ENCODE results near the gene MARK3.
A peak's percentile ranks its signal among the peaks of the same experiment; 100 is the strongest.

MARK3 gene

DNA sequence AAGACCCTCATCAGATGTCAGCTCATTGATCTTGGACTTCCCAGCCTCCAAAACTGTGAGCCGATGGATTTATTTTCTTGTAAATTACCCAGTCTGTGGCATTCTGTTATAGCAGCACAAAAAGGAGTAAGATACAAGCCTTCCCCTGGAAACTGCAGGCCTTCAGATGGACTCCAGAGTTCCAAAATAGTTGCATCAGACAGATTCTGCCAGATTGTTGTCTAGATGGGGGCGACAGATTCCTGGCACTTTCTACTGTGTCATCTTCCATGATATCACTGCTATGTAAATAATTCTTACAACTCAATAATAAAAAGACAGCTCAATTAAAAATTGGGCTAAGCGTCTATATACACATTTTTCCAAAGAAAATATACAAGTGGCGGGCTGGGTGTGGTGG is 17.2 kb upstream of the MARK3 start:
- no peak for DNase-seq

DNA sequence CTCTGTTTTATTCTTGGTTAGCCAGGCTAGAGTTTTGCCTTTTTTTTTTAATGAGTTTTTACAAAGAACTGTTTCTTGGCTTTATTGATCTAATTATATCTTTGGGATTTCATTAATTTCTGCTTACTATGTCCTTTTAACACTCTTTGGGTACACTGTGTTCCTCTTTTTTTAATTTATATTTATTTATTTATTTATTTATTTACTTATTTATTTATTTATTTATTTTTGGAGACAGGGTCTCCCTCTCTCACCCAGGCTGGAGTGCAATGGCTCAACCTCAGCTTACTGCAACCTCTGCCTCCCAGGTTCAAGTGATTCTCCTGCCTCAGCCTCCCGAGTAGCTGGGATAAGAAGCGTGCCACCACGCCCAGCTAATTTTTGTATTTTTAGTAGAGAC is 15.1 kb upstream of the MARK3 start:
- no peak for DNase-seq

DNA sequence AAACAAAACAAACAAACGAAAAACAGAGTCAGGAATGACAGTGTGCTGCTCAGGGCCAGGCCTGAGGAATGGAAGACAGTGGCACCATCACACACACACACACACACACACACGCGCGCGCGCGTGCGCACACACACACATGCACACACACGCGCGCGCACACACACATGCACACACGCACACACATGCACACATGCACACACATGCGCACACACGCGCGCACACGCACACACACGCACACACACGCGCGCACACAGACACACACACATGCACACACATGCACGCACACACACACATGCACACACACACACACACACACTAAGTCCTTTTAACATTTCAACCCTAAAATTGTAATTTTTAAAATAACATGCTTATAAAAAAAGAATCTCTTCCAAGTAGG is 13.2 kb upstream of the MARK3 start:
- DNase-seq = no peak

DNA sequence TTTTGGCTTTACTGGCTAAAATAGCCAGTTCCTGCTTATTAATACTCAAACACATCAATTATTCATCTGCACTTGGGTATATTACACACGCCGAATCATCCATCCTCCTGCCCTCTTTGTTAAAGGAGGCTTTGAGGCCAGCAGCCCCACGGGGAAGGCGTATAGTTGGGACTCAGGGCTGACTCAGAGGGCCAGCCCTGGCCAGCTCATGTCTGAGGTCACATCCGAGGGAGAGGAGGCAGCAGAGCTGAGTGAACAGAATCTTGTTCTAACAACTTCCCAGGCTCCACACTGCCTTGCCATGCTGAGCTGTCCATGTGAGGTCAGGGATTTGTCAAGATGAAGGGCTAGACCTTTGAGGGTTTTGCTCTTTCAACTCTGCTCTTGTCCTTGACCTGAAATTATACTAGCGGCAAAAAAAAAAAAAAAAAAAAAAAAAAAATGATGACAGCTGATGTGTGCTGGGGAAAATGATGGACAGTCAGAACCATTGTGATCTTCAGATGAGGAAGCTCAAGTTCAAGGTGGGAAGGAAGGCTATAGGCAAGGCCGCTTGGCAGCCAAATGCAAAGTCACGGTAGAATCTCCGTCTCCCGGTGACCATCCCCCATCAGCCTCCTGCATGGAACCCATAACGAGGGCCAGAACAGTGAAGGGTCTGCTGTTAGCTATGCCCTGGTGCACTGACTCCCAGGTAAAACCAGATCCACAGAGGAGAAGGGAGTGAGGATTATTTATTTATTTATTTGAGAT is 12.5 kb upstream of the MARK3 start:
- peak; percentile 86 to 87 for DNase-seq

DNA sequence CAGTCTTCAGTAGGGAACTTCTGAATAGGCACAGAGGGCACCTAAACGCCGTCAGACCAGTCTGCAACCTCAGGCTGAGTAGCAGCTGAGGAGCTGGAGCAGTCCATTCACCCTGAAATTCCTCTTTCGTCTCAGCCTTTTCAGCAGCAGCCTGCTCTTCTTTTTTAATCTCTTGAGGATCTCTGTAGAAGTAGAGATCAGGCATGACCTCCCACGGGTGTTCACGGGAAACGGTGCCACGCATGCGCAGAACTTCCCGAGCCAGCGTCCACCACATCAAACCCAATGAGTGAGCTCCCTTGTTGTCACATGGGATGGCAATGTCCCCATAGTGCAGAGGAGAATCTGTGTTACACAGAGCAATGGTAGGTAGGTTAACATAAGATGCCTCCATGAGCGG is 11.1 kb upstream of the MARK3 start:
- DNase-seq = no peak

DNA sequence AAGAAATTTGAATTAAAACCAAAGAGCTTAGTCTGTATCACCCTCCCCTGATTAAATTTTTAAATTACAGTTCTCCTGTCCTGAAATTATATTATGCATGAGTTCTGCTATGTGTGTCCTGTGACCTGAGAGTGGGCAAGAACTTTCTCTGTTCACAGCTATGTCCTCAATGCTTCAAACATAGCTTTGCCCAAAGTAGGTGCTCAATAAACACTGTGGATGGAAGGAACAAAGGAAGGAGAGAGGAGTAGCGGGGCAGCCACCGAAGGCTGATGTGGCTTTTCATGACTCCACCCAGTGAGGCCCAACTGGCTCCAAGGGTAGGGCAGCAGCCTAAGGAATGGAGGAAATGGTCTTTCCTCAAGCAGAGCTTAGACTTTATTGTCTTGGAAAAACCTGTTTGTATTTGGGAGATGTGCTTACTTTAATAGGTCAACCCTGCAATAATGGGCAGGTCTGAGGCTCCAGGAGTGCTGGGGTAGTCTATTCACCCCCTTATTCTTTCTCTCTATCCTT is 7.6 kb upstream of the MARK3 start:
- DNase-seq = no peak

DNA sequence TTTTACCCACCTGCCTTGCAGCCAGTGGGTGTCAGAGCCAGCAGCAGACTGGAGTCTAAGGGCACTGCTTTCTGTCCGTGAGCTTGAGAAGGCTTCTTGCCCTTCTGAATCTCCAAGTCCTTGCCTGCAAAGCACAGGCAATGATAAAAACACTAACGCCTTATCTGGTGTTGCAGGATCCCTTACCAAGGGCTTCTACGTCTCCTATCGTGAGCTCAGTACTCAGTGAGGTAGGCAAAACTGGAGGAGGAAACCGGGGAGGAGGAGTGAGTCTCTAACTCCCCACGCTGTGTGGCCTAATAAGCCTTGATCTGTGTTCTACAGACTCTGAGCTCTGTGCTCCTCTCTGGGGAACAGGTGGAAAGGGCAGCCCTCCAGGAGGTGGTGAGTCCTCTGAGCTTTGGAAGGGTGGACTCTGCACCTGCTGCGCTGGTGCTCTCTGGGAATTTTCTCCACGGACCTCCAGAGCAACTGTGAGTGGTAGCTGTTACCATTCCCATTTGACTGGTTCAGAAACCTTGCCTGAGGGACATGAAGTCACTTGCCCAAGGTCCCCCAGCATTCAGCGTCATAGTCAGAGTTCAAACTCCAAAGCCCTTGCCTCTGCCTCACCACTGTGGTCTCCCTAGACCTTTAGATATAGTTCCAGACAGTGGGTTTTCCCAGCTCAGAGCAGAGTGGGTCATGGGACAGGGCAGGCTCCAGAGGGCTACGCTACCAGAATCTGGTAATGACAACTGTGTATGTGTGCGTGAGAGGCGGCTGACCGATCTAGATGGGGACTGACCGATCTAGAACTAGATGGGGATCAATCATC is 7.0 kb upstream of the MARK3 start:
- DNase-seq = no peak

DNA sequence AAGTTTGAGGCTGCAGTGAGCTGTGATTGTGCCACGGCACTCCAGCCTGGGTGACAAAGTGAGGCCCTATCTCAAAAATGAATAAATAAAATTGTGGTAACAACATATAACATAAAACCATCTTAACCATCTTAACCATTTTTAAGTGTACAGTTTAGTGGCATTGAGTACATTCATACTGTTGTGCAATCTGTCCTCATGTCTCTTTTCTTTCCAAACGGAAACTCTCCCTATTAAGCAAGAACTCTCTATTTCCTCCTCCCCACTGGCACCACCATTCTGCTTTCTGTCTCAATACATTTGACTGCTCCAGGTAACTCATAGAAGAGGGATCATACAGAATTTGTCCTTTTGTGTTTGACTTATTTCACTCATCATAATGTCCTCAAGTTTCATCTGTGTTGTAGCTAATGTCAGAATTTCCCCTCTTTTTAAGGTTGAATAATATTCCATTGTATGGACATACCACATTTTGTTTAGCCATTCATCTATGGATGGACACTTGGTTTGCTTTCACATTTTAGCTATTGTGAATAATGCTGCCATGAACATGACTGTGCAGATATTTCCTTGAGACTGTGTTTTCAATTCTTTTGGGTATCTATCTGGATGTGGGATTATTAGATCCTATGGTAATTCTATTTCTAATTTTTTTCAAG is 4.4 kb upstream of the MARK3 start:
- no peak for DNase-seq

DNA sequence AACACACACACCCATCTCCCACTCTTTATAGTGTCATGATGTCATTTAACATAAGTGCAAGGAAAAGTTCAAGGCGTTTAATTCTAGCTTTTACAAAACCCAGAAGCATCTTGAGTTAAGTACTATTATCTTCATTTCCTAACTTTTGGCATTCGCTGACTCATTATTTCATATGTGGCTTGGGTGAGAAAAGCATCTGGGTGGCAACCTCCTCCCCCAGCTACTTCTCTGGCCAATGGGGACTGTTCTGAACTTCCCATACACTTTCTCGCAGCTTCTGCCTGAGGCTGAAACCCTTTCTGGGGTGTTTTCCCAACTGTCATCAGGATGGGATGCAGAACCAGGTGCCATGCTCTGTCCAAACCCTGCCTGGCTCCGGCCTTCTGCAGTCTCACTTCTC is 2.8 kb upstream of the MARK3 start:
- DNase-seq = peak in 1 of 2 experiments; percentile 23

DNA sequence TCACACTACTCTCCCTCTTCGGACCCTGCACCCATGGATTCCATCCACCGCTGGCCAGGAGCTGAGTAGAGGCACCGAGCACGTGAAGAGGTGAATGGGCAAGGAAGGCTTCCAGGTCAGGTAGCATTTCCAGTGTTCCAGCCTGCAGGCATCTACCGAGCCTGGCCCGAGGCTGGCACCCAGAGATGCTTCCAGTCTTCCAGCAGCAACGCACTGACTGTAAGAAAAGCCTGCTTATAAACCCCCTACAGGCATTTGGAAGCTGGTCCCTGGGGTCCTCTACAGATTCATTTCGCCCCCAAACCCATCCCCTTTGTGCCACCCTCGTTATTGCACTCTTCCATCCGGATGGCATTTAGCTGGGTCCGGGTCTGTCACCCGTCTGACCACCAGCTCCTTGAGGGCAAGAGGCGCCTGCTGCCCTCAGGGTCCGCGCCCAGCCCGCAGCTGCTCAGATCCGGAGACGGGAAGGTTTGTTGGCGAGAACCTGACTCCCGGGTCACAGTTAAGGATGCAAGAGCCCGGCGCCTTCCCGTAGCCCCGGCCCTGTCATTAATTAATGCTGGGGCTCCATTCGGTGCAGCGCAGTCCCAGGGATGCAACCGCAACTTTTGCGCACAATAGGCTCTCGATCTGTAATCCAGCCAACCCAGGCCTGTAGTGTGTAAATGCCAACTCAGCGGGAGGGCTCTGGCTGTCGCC is 614 bp upstream of the MARK3 start:
- no peak for DNase-seq

DNA sequence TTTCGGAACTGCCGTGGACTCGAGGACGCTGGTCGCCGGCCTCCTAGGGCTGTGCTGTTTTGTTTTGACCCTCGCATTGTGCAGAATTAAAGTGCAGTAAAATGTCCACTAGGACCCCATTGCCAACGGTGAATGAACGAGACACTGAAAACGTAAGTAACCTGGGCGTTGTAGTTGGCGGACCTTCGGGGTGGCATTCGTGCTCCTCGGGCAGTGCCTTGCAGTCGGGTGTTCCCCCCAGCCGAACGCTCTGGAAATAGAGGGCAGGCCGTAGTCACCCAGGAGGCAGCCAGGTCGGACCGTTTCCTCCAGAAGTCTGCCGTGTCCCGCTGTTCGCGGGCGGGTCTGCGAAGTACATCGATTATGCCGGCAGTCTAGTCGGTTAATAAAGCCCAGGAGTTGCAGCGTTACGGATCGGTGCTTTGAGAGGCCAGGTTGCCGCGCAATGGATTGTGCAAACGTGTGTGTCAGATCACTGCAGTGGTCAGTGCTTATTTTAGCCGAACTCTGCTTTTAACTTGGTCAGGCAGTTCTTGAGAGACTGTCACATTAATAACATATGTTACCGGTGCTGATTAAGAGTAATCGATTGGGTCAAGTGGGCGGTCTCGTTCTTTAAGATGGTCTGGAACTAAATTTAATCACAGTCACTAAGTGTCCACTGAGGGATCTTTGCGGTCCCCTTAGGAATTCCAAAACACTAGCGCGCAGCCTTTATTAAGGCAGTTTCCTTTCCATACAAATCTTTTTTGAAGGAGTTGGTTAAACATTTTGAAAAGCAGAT is 906 bp downstream of the MARK3 start:
- peak in 1 of 2 experiments; percentile 39 for DNase-seq

DNA sequence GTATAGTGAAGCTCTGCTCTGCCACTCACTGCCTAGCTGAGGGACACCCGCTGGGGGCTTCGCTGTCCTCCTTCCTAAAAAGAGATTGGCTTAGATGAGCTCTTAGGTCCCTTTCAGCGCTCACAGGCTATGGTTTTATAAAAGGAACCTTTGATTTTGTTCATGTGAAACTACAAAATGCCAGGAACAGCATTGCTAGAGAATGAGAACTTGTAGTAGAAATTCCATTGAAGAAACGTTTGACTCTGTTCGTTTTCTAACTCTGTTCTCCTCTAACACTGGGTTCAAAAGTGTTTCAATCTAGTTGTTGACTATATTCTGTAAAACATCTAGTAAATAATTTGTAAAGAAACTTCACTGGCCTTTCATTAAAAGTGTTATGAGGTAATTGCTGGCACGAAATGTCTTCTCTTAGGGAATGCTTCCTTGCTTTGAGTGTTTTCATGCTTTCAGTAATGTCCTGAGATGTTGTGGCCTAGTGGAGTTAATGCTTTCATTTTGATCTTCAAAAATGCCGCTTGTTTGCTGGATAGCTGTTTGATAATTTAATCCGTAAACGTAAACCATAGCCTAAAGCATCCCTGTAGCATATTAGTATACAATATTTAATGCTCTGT is 1.6 kb downstream of the MARK3 start:
- no peak for DNase-seq

DNA sequence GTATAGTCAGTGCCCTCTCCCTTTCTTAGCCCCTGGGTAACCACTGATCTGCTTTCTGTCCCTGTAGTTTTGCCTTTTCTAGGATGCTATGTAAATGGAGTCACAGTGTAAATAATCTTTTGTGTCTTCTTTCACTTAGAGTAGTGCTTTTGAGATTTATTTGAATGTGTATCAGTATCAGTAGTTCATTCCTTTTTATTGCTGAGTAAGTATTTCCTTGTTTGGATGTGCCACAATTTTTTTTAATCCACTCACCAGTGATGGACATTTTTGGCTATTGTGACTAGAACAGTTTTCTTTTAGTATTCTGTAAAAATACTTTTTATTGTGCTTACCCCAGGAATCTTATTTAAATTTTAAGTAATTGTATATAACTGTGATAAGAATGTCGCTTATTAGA is 3.4 kb downstream of the MARK3 start:
- no peak for DNase-seq

DNA sequence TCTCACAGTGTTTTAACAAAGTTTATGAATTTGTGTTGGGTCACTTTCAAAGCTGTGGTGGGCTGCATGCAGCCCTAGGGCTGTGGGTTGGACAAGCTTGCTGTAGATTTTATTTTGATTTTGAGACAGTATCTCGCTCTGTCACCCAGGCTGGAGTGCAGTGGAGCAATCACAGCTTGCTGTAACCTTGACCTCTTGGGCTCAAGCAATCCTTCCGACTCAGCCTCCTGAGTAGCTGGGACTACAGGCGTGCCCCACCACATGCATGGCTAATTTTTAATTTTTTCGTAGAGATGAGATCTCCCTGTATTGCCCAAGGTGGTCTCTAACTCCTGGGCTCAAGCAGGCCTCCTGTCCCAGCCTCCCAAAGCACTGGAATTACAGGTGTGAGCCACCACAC is 5.4 kb downstream of the MARK3 start:
- DNase-seq = no peak

DNA sequence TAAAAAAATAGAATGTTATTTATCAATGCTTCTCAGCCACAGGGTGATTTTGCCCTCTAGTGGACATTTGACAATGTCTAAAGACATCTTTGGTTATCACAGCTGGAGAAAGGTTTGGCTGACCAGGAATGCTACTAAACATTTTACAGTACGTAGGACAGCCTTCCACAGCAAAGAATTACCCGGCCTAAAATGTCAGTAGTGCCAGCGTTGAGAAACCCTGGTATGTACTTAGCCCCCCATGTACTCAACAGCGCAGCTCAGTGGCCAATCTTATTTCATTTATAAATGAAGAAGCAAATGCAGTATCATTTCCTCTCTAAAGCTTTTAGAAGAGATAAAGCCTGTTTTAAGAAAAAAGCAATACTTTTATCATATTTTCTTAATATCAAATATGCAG is 5.8 kb downstream of the MARK3 start:
- peak; percentile 60 to 91 for DNase-seq

DNA sequence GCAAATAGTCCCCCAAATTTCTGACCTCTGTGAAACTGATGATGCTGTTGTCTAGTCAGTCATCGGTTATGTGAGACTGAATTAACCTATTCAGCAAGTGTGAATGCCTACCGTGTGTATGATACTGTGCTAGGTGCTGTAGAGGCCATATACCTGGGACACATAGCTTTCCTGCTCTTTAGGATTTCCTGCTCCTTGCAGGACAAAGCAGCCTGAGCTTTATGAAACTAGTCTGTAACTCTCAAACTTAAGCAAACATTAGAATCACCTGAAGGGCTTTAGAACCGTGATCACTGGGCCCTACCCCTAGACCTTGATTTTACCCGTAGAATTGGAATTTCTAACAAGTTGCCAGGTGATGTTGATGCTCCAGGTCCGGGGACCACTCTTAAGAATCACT is 6.9 kb downstream of the MARK3 start:
- no peak for DNase-seq

DNA sequence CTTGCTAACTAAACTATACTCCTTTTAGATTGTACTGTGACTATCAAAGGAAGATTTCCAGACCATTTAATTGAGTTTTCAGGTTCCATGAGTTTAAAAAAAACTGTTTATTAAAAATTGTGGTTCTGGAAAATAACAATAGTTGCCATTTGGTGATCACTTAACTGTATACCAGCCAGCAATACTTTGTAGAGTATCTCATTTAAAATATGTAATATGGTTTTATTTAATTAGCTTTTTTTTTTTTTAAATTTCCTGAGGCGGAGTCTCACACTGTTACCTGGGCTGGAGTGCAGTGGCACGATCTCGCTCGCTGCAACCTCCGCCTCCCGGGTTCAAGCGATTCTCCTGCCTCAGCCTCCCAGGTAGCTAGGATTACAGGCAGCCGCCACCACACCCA is 7.4 kb downstream of the MARK3 start:
- DNase-seq = no peak

DNA sequence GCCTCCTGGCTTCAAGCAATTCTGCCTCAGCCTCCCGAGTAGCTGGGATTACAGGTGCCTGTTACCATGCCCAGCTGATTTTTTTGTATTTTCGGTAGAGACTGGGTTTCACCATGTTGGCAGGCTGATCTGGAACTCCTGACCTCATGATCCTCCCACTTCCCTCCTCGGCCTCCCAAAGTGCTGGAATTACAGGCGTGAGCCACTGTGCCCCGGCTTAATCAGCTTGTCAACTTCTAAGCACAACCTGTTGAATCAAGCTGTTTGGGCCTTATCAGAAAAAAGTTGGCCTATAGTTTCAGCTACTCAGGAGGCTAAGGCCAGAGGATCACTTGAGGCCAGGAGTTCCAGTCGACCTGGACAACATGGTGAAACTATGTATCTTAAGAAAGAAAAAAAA is 7.9 kb downstream of the MARK3 start:
- no peak for DNase-seq

DNA sequence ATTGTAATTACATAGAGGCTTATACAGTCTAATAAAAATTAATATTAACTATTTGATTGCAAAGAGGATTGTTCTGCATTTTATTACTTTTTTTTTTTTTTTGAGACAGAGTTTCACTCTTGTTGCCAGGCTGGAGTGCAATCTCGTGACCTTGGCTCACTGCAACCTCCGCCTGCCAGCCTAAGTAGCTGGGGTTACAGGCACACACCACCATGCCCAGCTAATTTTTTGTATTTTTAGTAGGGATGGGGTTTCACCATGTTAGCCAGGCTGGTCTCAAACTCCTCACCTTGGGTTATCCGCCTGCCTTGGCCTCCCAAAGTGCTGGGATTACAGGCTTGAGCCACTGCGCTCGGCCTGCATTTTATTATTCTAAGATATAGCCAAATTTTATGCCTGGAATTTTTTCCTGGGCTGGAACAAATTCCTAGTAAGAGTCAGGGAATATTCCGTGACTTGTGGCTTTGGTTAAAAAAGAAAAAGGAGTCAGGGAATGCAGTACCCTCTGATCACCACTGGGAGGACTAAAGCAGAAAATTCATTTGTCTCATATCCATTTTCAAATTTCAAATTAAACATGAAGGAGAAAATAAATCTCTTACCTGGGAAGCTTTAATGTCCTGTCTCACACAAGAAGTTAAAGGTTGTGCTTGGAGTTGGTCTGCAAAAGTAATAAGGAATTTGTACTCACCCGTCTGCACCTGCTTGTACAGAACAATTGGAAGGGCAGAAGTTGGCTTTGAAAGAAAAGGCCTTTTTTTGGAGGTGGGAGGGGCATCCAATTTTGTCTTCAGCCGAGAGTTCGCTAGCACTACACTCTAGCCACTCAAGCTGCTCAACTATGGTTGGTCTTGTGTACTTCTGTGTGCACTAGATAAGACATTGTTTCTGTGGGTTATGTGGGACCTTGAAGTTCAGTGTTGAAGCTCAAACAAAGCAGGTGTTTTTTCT is 8.7 kb downstream of the MARK3 start:
- DNase-seq = peak in 1 of 2 experiments; percentile 55

DNA sequence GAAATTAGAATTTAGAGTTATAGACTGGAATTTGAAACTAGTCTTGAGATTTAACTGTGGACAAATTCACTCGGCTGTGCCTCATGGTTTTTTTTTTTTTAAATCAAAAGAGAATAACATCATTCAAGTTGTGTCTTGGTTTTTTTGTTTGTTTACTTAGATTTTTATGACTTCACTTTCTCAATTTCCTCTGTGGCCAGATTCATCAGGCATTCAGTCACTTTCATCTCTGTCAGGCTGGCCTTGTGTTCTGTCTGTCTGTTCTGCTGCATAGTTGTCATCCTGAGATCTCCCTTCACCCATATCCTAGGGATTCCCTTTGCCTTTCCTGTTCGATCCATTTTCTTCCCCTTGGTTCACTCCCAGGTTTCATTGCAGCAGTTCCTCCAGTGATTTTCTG is 10.0 kb downstream of the MARK3 start:
- peak in 1 of 2 experiments; percentile 18 for DNase-seq

DNA sequence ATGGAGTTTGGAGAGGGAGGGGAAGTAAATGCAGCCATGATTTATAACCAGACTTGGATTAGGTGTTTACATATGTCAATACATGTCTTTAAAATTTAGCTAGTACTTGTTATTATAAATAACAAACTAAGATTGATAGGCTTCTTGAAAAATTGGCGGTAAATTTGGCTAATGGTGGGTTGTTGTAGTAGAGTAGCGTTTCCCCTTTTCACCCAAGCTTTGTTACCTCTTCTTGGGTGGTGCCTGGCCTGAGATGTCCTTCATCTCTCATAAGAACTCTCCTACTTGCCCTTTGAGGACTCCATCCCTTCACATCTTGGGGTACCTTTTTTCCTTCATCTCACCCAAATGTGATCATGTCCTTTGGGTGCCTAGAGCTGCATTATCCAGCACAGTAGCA is 11.2 kb downstream of the MARK3 start:
- no peak for DNase-seq

All from SW 1271 (cell line).